ENCODE data around the gene ICAM4. TPM values are rescaled to one million over a fixed set of nuclear protein-coding genes. Genes with fewer than 3 reads are reported as not detected.

The ICAM4 gene
- total RNA-seq, 1 donor from 2014 or later, result 0.13 TPM

DNA sequence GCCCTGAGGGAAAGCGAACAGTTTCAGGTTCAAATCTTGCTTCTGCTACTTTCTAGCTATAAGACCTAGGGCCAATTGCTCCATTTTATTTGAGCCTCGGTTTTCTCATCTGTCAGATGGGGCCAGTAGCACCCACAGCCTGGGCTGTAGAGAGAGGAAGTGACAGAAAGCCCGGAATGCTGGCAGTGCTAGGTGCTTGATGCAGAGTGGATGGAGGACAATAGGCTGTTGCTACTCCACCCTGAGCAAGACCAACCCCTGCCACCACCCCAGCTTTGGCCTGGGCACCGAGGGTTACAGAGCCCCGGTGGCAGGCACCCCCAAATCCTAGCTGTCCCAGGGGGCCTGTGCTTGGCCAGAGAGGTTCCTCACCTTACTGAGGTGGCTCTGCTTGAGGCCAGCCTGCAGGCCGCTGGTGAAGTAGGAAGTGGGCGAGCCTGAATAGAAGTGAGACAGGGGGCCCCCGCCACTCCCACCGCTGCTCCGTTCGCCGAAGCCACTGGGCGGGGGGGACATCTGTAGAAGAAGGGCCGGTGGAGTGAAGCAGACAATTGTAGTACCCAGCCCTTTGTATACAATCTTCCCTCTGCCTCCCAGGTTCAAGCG is 31.2 kb downstream of the ICAM4 start:
- Histone ChIP-seq H3K27me3 (ENCODE audit: control insufficient read depth, insufficient read depth, low read length) (no peaks in the 10 kb centered on the region), H3K36me3 (ENCODE audit: control insufficient read depth, insufficient read depth, low read length) (peaks cover 4% of the 10 kb centered on the region), H3K4me3 (ENCODE audit: low read depth, low read length) (no peak overlapping the region)
- TF ChIP-seq, protein P1, sequence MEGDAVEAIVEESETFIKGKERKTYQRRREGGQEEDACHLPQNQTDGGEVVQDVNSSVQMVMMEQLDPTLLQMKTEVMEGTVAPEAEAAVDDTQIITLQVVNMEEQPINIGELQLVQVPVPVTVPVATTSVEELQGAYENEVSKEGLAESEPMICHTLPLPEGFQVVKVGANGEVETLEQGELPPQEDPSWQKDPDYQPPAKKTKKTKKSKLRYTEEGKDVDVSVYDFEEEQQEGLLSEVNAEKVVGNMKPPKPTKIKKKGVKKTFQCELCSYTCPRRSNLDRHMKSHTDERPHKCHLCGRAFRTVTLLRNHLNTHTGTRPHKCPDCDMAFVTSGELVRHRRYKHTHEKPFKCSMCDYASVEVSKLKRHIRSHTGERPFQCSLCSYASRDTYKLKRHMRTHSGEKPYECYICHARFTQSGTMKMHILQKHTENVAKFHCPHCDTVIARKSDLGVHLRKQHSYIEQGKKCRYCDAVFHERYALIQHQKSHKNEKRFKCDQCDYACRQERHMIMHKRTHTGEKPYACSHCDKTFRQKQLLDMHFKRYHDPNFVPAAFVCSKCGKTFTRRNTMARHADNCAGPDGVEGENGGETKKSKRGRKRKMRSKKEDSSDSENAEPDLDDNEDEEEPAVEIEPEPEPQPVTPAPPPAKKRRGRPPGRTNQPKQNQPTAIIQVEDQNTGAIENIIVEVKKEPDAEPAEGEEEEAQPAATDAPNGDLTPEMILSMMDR (IDR thresholded peaks at IDR 0.05; ENCODE audit: insufficient read depth, low read length, poor library complexity, severe bottlenecking), result no peak
- no peak for DNase-seq (ENCODE audit: low read depth)

DNA sequence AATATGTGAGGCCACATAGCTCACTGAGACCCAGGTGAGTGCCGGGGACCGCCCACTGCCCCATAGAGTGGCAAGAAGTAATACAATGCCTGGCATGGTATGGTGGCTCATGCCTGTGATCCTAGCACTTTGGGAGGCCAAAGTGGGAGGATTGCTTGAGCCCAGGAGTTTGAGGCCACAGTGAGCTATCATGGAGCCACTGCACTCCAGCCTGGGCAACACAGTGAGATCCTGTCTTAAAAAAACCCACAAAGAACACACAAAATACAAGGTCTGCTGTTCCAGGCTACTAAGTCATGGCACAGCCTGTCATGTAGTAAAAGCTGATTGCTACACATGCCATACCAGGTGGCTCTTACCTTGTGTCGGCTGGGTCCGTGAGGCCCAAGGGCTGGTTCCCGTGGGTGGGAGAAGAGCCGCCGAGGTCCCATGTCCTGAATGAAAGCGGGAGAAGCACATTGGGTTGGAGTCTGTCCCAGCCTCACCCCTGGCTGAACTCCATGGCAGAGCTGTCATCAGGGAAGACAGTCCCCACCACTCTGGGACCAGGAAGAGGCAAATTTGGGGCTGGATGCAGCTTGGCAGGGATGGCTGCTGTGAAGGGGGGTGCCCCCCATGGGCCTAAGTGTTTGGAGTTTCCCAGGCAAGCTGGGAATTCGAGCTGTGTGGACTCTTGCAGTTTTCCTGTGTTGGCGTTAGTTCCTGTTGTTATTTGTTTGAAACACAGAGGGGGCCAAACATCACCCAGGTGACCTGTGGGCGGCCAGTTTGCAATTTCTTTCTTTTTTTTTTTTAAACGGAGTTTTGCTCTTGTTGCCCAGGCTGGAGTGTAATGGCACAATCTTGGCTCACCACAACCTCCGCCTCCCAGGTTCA is 32.3 kb downstream of the ICAM4 start:
- Histone ChIP-seq H3K27me3 (ENCODE audit: control insufficient read depth, insufficient read depth, low read length) (no peaks in the 10 kb centered on the region), H3K4me3 (ENCODE audit: low read depth, low read length) (no peak overlapping the region), H3K36me3 (ENCODE audit: control insufficient read depth, insufficient read depth, low read length) (peaks cover 4% of the 10 kb centered on the region)
- TF ChIP-seq, protein P1 (IDR thresholded peaks at IDR 0.05; ENCODE audit: insufficient read depth, low read length, poor library complexity, severe bottlenecking), result no peak
- no peak for DNase-seq (ENCODE audit: low read depth)

DNA sequence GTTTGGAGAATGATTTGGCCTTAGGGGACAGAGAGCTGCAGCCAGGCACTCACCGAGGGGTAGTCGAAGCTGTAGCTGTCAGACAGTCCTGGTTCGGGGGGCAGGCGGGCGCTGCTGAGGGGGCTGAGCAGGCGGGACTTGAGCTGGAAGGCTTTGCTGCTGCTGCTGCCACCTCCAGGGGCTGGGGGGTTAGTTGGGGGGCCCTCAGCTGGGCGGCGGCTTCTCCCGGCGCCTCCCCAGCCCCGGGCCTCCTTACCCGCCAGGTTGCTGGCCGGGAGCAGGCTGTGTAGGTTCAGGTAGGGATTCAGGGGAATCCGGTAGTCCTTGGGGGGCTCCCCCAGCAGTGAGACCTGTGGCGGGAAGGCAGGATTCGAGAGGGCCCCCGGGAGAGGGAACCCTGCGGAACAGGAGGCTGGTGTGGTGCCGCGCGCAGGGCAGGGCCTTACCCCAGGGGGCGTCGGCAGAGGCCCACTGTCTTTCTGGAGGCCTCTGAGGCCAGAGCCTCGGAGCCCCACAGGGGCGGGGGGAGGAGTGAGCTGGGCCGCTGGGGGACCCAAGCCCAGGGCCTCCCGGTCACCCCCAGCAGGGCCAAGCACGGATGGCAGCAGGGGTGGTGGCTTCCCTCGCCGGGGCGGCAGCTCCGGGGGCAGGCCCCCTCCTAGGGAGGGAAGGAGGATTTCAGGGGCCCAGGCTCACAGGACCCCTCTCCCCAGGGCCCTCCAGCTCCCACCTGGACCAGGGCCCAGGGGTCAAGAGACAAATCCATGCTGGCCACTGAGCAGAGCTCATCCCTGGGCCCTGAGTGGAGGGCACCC is 34.1 kb downstream of the ICAM4 start:
- no peak for DNase-seq (ENCODE audit: low read depth)
- Histone ChIP-seq H3K4me3 (ENCODE audit: low read depth, low read length) (no peak overlapping the region), H3K27me3 (ENCODE audit: control insufficient read depth, insufficient read depth, low read length) (no peaks in the 10 kb centered on the region), H3K36me3 (ENCODE audit: control insufficient read depth, insufficient read depth, low read length) (peaks cover 5% of the 10 kb centered on the region)
- TF ChIP-seq, protein P1 (IDR thresholded peaks at IDR 0.05; ENCODE audit: insufficient read depth, low read length, poor library complexity, severe bottlenecking), result no peak

DNA sequence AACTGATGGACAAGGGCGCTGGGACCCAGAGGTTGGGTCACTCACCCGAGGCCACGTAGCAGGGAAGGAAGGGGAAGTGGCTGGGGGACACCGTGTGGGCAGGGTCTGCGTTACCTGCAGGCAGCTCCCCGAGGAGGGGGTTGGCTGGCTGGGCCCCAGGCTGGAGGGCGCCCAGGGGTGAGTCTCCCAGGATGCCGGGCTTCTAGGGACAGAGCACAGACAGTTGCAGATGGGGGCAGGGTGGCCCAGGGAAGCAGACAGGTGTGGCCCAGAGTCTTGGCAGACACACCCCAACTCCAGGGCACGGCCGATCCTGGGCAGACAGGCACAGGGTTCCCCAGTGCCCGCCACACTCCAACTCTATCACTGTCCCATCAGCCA is 34.7 kb downstream of the ICAM4 start:
- DNase-seq (ENCODE audit: low read depth), result no peak
- TF ChIP-seq, protein P1 (IDR thresholded peaks at IDR 0.05; ENCODE audit: insufficient read depth, low read length, poor library complexity, severe bottlenecking), result no peak
- Histone ChIP-seq H3K27me3 (ENCODE audit: control insufficient read depth, insufficient read depth, low read length) (no peaks in the 10 kb centered on the region), H3K36me3 (ENCODE audit: control insufficient read depth, insufficient read depth, low read length) (peaks cover 5% of the 10 kb centered on the region), H3K4me3 (ENCODE audit: low read depth, low read length) (no peak overlapping the region)

DNA sequence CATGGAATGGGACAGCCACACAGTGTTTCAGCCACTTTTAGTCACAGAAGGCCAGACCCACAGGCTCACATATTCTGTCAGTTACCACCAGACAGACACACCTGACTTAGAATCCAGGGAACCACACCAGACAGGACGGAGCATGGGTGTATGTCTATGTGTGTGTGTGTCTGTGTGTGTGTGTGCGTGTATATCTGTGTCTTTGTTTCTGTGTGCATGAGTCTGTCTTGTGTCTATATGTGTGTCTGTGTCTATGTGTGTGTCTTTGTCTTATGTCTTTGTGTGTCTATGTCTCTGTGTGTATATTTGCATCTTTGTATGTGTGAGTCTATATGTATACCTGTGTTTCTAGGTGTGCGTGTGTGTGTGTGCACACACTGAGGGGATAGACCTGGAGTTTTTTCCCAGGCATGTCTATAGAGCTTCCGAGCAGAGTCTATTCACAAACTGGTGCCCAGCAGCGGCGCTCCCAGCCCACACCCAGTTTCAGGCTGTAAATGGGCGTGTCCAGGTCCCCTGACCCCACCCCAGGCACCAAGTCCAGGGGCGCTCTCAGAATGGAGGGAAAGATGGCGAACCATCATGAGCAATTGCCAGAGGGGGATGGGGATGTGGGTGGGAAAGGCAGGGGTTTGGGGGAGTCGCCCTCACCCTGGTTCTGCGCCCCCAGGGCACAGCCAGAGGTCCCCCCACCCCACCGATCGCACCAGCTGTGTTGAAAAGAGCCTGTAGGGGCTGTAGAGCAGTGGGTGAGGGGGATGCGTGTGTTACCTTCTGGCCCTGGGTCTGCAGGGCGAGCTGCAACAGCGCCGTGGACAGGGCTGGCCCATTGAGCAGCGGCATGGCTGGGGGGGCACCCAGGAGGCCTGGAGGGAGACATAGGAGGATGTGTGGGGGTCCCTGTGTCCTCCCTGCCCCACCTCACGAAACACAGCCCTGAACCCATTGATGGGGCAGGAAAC is 35.4 kb downstream of the ICAM4 start:
- H3K36me3 ChIP-seq (ENCODE audit: control insufficient read depth, insufficient read depth, low read length), result peaks cover 5% of the 10 kb centered on the region
- TF ChIP-seq, protein P1 (IDR thresholded peaks at IDR 0.05; ENCODE audit: insufficient read depth, low read length, poor library complexity, severe bottlenecking), result no peak
- no peaks in the 10 kb centered on the region for H3K27me3 ChIP-seq (ENCODE audit: control insufficient read depth, insufficient read depth, low read length)
- DNase-seq (ENCODE audit: low read depth), result no peak
- H3K4me3 ChIP-seq (ENCODE audit: low read depth, low read length), result no peak overlapping the region
